ENCODE data around the gene MAEA. TPM values are rescaled to one million over a fixed set of nuclear protein-coding genes. Genes with fewer than 3 reads are reported as not detected.

Gene MAEA
- total RNA-seq, 2 donors from 2014 or later, result 48.8 to 72.7 TPM

- H3K9me3 Mint-ChIP-seq, result peaks cover under 1% of the 10 kb centered on the region
- peaks cover 38% of the 10 kb centered on the region for H3K36me3 Mint-ChIP-seq (ENCODE audit: low read depth)
- DNase-seq, result no peak
- 97 to 100% methylated on average over 10 to 11 of the region's 11 CpGs for WGBS, 2 experiments (ENCODE audit: insufficient coverage in 1 of 2, insufficient read length in 1 of 2)
- no peak overlapping the region for H3K27ac Mint-ChIP-seq
- Histone ChIP-seq H3K36me3 (ENCODE audit: control insufficient read depth, insufficient read depth, low read length) (peaks cover 32% of the 10 kb centered on the region), H3K27ac (ENCODE audit: low read depth, low read length) (no peak overlapping the region), H3K4me1 (ENCODE audit: control insufficient read depth, insufficient read depth, low read length) (peaks cover 4% of the 10 kb centered on the region), H3K4me3 (ENCODE audit: low read length) (no peak overlapping the region), H3K27me3 (ENCODE audit: control insufficient read depth, insufficient read depth, low read length, poor library complexity, severe bottlenecking) (no peaks in the 10 kb centered on the region), H3K9me3 (ENCODE audit: control insufficient read depth, low read length) (no peaks in the 10 kb centered on the region), H3K9ac (ENCODE audit: extremely low read depth, low read length, poor library complexity, severe bottlenecking) (no peak overlapping the region)
- H3K4me1 Mint-ChIP-seq, result peaks cover 8% of the 10 kb centered on the region
- H3K27me3 Mint-ChIP-seq (ENCODE audit: insufficient read depth), result no peaks in the 10 kb centered on the region
- TF ChIP-seq, protein P1, sequence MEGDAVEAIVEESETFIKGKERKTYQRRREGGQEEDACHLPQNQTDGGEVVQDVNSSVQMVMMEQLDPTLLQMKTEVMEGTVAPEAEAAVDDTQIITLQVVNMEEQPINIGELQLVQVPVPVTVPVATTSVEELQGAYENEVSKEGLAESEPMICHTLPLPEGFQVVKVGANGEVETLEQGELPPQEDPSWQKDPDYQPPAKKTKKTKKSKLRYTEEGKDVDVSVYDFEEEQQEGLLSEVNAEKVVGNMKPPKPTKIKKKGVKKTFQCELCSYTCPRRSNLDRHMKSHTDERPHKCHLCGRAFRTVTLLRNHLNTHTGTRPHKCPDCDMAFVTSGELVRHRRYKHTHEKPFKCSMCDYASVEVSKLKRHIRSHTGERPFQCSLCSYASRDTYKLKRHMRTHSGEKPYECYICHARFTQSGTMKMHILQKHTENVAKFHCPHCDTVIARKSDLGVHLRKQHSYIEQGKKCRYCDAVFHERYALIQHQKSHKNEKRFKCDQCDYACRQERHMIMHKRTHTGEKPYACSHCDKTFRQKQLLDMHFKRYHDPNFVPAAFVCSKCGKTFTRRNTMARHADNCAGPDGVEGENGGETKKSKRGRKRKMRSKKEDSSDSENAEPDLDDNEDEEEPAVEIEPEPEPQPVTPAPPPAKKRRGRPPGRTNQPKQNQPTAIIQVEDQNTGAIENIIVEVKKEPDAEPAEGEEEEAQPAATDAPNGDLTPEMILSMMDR (conservative IDR thresholded peaks at IDR 0.05), result no peak
- H3K4me3 Mint-ChIP-seq, result no peak overlapping the region
Observed at GRCh38 chr4:1325176-1325480, 35.4 kb downstream of the MAEA start.

DNA sequence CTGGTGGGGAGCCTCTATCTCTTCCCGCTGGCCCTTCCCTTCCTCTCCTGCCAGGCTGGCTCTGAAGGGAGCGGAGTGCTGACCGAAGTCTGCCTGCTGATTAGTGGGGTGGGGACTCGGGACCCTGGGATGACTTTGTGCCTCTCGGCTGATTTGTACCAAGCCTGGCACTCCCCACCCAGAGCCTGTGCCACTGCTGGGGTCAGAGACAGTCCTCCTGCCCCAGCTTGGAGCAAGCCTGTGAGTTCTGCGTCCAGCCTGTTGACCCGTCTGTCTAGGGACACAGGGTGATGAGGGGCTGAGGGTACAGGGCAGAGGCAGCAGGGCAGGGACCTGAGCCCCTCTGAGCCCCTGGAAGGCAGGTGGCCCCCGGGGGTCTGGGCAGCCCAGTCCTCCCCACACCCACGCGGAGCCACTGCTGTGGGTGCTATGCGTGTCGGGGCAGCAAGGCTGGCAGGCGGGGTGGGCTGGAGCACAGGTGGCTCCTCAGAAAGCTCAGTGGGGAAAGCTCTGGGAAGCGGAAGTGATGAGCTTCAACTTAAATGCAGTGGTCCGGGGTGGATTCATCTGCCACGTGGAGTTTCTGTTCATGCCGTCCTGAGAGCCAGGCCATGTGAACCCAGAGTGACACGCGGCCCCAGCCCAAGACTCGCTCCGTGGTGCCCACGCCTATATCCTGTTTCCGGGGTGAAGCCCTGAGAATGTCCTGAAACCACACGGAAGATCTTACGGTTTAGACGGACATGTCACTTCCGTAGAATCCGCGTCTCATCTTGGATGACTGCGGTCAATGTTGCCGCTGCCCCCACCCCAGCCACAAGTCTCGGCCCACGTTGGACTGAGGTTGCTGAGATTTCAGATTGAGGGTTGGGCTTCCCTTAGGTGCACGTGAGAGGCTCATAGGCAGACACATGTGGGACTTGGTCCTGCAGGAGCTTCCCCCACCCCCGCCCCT is 36.3 kb downstream of the MAEA start:
- no peaks in the 10 kb centered on the region for H3K27me3 Mint-ChIP-seq (ENCODE audit: insufficient read depth)
- peaks cover 8% of the 10 kb centered on the region for H3K4me1 Mint-ChIP-seq
- no peak overlapping the region for H3K4me3 Mint-ChIP-seq
- no peak overlapping the region for H3K27ac Mint-ChIP-seq
- H3K36me3 Mint-ChIP-seq (ENCODE audit: low read depth), result peaks cover 39% of the 10 kb centered on the region
- no peaks in the 10 kb centered on the region for H3K27me3 ChIP-seq (ENCODE audit: control insufficient read depth, insufficient read depth, low read length, poor library complexity, severe bottlenecking)
- peaks cover 4% of the 10 kb centered on the region for H3K4me1 ChIP-seq (ENCODE audit: control insufficient read depth, insufficient read depth, low read length)
- no peak for DNase-seq
- peaks cover 32% of the 10 kb centered on the region for H3K36me3 ChIP-seq (ENCODE audit: control insufficient read depth, insufficient read depth, low read length)
- no peak overlapping the region for H3K9ac ChIP-seq (ENCODE audit: extremely low read depth, low read length, poor library complexity, severe bottlenecking)
- H3K27ac ChIP-seq (ENCODE audit: low read depth, low read length), result no peak overlapping the region
- TF ChIP-seq, protein P1 (conservative IDR thresholded peaks at IDR 0.05), result no peak
- H3K4me3 ChIP-seq (ENCODE audit: low read length), result no peak overlapping the region
- WGBS, 2 experiments (ENCODE audit: insufficient coverage in 1 of 2, insufficient read length in 1 of 2), result 91 to 93% methylated on average over 25 to 35 of the region's 35 CpGs
- H3K9me3 Mint-ChIP-seq, result no peaks in the 10 kb centered on the region
- H3K9me3 ChIP-seq (ENCODE audit: control insufficient read depth, low read length), result no peaks in the 10 kb centered on the region

GRCh38 chr4:1326751-1327525 is 37.2 kb downstream of the MAEA start:
- no peak overlapping the region for H3K27ac ChIP-seq (ENCODE audit: low read depth, low read length)
- Mint-ChIP-seq H3K27me3 (ENCODE audit: insufficient read depth) (no peaks in the 10 kb centered on the region), H3K36me3 (ENCODE audit: low read depth) (peaks cover 36% of the 10 kb centered on the region), H3K9me3 (no peaks in the 10 kb centered on the region), H3K27ac (no peak overlapping the region), H3K4me1 (peaks cover 2% of the 10 kb centered on the region), H3K4me3 (no peak overlapping the region)
- H3K4me1 ChIP-seq (ENCODE audit: control insufficient read depth, insufficient read depth, low read length), result peaks cover 2% of the 10 kb centered on the region
- WGBS, 2 experiments (ENCODE audit: insufficient coverage in 1 of 2, insufficient read length in 1 of 2), result 95 to 96% methylated on average over 18 to 30 of the region's 30 CpGs
- no peaks in the 10 kb centered on the region for H3K27me3 ChIP-seq (ENCODE audit: control insufficient read depth, insufficient read depth, low read length, poor library complexity, severe bottlenecking)
- H3K9me3 ChIP-seq (ENCODE audit: control insufficient read depth, low read length), result no peaks in the 10 kb centered on the region
- TF ChIP-seq, protein P1 (conservative IDR thresholded peaks at IDR 0.05), result no peak
- no peak overlapping the region for H3K9ac ChIP-seq (ENCODE audit: extremely low read depth, low read length, poor library complexity, severe bottlenecking)
- peaks cover 28% of the 10 kb centered on the region for H3K36me3 ChIP-seq (ENCODE audit: control insufficient read depth, insufficient read depth, low read length)
- H3K4me3 ChIP-seq (ENCODE audit: low read length), result no peak overlapping the region
- DNase-seq, result no peak

All from endodermal cell (in vitro differentiated cells).